Measurements from ENCODE around the gene RAD51B. TPM values are rescaled to one million over a fixed set of nuclear protein-coding genes. Genes with fewer than 3 reads are reported as not detected.

RAD51B gene
- total RNA-seq, 1 donor from 2014 or later = 28.5 TPM

DNA sequence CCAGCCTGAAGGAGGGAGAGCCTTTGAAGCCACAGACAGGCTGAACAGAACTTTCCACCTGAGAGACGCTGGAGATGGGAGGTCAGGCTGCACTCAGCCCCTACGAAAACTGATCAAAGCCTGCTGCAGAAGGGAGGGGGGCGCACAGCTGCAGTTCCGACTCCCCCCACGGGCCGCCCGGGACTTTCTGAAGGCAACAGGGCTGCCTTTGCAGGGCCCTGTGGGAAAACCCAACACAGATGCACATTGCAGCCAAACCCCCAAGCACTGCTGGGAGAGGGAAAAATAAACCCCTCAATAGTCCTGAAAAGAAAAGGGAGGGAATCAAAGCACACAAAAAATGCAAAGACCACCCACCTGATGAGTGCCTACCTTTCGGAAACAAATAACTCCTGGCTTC is 682.7 kb downstream of the RAD51B start:
- TF ChIP-seq POLR2AphosphoS5 (IDR thresholded peaks at IDR 0.05; ENCODE audit: insufficient read depth in 1 of 2, low read depth in 1 of 2) (no peak), POLR2A (IDR thresholded peaks at IDR 0.05) (no peak)
- TF ChIP-seq, protein P1, sequence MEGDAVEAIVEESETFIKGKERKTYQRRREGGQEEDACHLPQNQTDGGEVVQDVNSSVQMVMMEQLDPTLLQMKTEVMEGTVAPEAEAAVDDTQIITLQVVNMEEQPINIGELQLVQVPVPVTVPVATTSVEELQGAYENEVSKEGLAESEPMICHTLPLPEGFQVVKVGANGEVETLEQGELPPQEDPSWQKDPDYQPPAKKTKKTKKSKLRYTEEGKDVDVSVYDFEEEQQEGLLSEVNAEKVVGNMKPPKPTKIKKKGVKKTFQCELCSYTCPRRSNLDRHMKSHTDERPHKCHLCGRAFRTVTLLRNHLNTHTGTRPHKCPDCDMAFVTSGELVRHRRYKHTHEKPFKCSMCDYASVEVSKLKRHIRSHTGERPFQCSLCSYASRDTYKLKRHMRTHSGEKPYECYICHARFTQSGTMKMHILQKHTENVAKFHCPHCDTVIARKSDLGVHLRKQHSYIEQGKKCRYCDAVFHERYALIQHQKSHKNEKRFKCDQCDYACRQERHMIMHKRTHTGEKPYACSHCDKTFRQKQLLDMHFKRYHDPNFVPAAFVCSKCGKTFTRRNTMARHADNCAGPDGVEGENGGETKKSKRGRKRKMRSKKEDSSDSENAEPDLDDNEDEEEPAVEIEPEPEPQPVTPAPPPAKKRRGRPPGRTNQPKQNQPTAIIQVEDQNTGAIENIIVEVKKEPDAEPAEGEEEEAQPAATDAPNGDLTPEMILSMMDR (IDR thresholded peaks at IDR 0.05) = no peak
- intact Hi-C loops (cut with DNase I) = no loop called here
- Histone ChIP-seq H3K4me1 (peaks cover 43% of the 10 kb centered on the region), H3K27me3 (no peaks in the 10 kb centered on the region), H3K27ac (no peak overlapping the region), H3K36me3 (no peaks in the 10 kb centered on the region), H3K9me3 (no peaks in the 10 kb centered on the region), H3K4me3 (no peak overlapping the region)
- no peak for DNase-seq (ENCODE audit: extremely low spot score in 2 of 2)

DNA sequence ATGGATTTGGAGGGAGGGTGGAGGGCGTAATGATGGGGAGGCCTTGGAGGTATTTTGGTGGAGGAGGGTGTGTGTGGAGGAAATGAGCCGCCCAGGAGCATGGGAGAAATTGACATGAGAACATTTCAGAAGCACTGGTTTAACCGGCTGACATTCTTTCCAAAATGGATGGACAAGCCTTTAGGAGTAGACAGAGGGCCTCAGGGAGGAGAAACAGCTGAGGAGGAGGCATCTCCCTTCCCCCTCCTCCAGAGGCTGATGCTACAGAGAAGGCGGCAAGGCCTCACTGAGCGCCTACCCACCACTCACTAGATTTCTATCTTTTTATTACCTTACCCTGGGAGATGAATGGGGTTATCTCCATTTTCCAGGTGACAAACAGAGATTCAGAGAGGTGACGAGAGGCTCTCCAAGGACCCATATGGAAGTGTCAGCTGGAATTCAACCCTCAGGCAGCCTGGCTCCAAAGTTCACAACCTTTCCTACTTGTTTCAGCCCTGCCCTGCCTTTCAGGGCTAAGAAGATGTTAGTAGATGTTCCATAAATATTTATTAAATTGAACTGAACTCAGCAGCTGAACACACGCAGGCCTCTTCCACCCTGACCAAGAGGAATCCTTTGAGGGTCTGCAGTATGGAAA is 683.7 kb downstream of the RAD51B start:
- TF ChIP-seq POLR2A (IDR thresholded peaks at IDR 0.05) (no peak), POLR2AphosphoS5 (IDR thresholded peaks at IDR 0.05; ENCODE audit: insufficient read depth in 1 of 2, low read depth in 1 of 2) (no peak)
- TF ChIP-seq, protein P1 (IDR thresholded peaks at IDR 0.05) = no peak
- H3K27me3 ChIP-seq = no peaks in the 10 kb centered on the region
- peaks cover 54% of the 10 kb centered on the region for H3K4me1 ChIP-seq
- no peak overlapping the region for H3K4me3 ChIP-seq
- no peak overlapping the region for H3K27ac ChIP-seq
- no peak for DNase-seq (ENCODE audit: extremely low spot score in 2 of 2)
- intact Hi-C loops (cut with DNase I) = no loop called here
- no peaks in the 10 kb centered on the region for H3K36me3 ChIP-seq
- no peaks in the 10 kb centered on the region for H3K9me3 ChIP-seq

DNA sequence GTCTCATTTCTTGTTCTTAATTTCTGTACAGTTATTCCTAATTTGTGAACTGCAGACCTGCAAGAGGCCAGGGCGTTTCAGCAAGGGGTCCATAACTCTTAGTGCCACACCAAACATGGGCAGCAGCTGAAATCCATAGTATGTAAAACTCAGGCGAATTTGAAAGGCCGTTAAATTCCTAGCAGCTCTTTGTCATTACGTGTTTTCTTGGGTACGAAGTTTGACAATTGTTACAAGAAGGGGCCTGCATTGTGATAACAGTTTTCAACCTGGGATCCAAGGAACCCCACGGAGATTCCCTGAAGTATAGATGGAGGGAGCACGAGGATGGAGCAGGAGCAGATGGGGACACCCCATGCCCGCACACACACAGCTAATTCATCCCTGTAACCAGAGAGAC is 685.3 kb downstream of the RAD51B start:
- TF ChIP-seq POLR2AphosphoS5 (IDR thresholded peaks at IDR 0.05; ENCODE audit: insufficient read depth in 1 of 2, low read depth in 1 of 2) = no peak
- no peak for DNase-seq (ENCODE audit: extremely low spot score in 2 of 2)
- Histone ChIP-seq H3K27me3 (no peaks in the 10 kb centered on the region), H3K4me3 (no peak overlapping the region), H3K4me1 (peaks cover 66% of the 10 kb centered on the region), H3K36me3 (no peaks in the 10 kb centered on the region), H3K27ac (no peak overlapping the region), H3K9me3 (no peaks in the 10 kb centered on the region)
- intact Hi-C loops (cut with DNase I) = no loop called here

DNA sequence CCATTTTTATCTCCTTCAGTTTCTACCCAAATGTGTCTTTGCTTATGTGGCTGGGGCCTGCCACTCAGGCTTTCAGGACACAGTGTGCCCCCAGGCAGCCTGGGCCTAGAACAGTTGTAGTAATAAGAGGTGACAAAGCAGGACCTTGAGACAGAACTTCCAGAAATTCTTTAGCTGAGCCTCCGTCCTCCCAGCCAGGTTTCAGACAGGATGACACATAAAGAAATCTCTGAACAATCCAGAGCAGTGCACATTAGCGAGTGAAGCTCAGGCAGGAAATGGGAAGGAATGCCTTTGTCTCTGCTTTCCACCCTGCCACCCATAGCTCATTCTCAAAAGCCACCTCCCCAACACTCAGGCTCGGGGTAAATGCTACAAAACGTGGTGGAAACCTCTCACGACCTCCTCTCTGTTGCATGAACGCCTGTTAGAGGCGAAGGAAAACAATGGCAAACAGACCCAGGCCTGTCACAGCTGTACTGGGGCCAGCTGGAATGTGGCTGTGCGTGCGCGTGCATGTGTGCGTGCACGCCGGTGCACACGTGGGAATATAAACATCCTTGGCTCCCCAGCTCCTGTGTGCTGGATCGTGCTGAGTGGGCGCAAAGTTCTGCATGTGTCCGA is 686.6 kb downstream of the RAD51B start:
- Histone ChIP-seq H3K27ac (peak overlapping the region; percentile 57), H3K9me3 (no peaks in the 10 kb centered on the region), H3K36me3 (no peaks in the 10 kb centered on the region), H3K27me3 (no peaks in the 10 kb centered on the region), H3K4me3 (no peak overlapping the region), H3K4me1 (peaks cover 79% of the 10 kb centered on the region)
- no peak for TF ChIP-seq POLR2A (IDR thresholded peaks at IDR 0.05)
- TF ChIP-seq, protein P1 (IDR thresholded peaks at IDR 0.05) = no peak
- peak in 1 of 2 donors; percentile 11 for TF ChIP-seq POLR2AphosphoS5 (IDR thresholded peaks at IDR 0.05; ENCODE audit: insufficient read depth in 1 of 2, low read depth in 1 of 2)
- intact Hi-C loops (cut with DNase I) = no loop called here
- no peak for DNase-seq (ENCODE audit: extremely low spot score in 2 of 2)

- DNase-seq (ENCODE audit: extremely low spot score in 2 of 2) = no peak
- intact Hi-C loops (cut with DNase I) = no loop called here
- TF ChIP-seq POLR2A (IDR thresholded peaks at IDR 0.05) (no peak), POLR2AphosphoS5 (IDR thresholded peaks at IDR 0.05; ENCODE audit: insufficient read depth in 1 of 2, low read depth in 1 of 2) (no peak)
- TF ChIP-seq, protein P1 (IDR thresholded peaks at IDR 0.05) = no peak
Observed at GRCh38 chr14:68506645-68507419, 687.3 kb downstream of the RAD51B start.

More at GRCh38 chr14:68506645-68507419, 687.3 kb downstream of the RAD51B start:
- Histone ChIP-seq H3K4me3 (no peak overlapping the region), H3K27ac (peak overlapping the region; percentile 57), H3K4me1 (peaks cover 80% of the 10 kb centered on the region), H3K36me3 (no peaks in the 10 kb centered on the region), H3K9me3 (no peaks in the 10 kb centered on the region), H3K27me3 (no peaks in the 10 kb centered on the region)

All from vagina (tissue), 2 donors.